Activated T-cell treated with anti-CD3 and anti-CD28 coated beads, Interleukin-2, amount 50 U/mL, for 4 hours (primary cell): ENCODE measurements around the gene SGF29. TPM values are rescaled to one million over a fixed set of nuclear protein-coding genes. Genes with fewer than 3 reads are reported as not detected.
"Not testable (repeated sequence)": the region's sequence is repeated elsewhere in the genome, so short reads cannot be mapped to it uniquely, and the experiment has no call there.

Source experiments
- ATAC-seq, 2 donors: fragments of 200-7000 bp; cut with Tn5 transposase; one replicate each; pipeline ENCODE4 v1.10.0; 2021
- DNase-seq: peaks from one replicate; pipeline ENCODE4 v3.0.0-alpha.2; 2020
- H3K27me3 Mint-ChIP-seq: one replicate; pipeline ENCODE4 v1.8.0; 2021; ENCODE audit warnings: low read depth, mixed read lengths
- H3K36me3 Mint-ChIP-seq: one replicate; pipeline ENCODE4 v1.8.0; 2022; ENCODE audit warnings: mixed read lengths; ENCODE audit not compliant: insufficient read depth
- H3K4me1 Mint-ChIP-seq: one replicate; pipeline ENCODE4 v1.8.0; 2021; ENCODE audit warnings: low read depth, mixed read lengths
- H3K4me3 Mint-ChIP-seq: one replicate; pipeline ENCODE4 v1.8.0; 2021; ENCODE audit warnings: mild to moderate bottlenecking, moderate library complexity, mixed read lengths
- H3K9me3 Mint-ChIP-seq: one replicate; pipeline ENCODE4 v1.8.0; 2021; ENCODE audit warnings: mixed read lengths
- total RNA-seq, 3 donors: library from RNA; stranded (reverse); gene quantifications; one replicate each; pipeline ENCODE4 v1.2.1, GENCODE V29; 2021

SGF29 gene
- total RNA-seq, 3 donors from 2014 or later: 40.3 to 44.5 (median 42.1) TPM

GRCh38 chr16:28603381-28604185 is 49.9 kb downstream of the SGF29 start:
- ATAC-seq (no peak), DNase-seq (no peak)
- no peaks in the 10 kb centered on the region for H3K4me1 Mint-ChIP-seq
- no peaks in the 10 kb centered on the region for H3K27me3 Mint-ChIP-seq
- H3K4me3 Mint-ChIP-seq: no peak overlapping the region
- H3K9me3 Mint-ChIP-seq: no peaks in the 10 kb centered on the region
- no peaks in the 10 kb centered on the region for H3K36me3 Mint-ChIP-seq

- no peak overlapping the region for H3K4me3 Mint-ChIP-seq
- no peaks in the 10 kb centered on the region for H3K27me3 Mint-ChIP-seq
- DNase-seq: no peak
- no peaks in the 10 kb centered on the region for H3K36me3 Mint-ChIP-seq
- ATAC-seq: no peak
- H3K4me1 Mint-ChIP-seq: no peaks in the 10 kb centered on the region
- no peaks in the 10 kb centered on the region for H3K9me3 Mint-ChIP-seq
Observed at GRCh38 chr16:28604186-28604565, 50.5 kb downstream of the SGF29 start.

GRCh38 chr16:28606291-28607115 is 52.8 kb downstream of the SGF29 start:
- H3K36me3 Mint-ChIP-seq: no peaks in the 10 kb centered on the region
- H3K9me3 Mint-ChIP-seq: no peaks in the 10 kb centered on the region
- ATAC-seq: no peak
- no peaks in the 10 kb centered on the region for H3K27me3 Mint-ChIP-seq
- peaks cover 9% of the 10 kb centered on the region for H3K4me1 Mint-ChIP-seq
- no peak overlapping the region for H3K4me3 Mint-ChIP-seq
- DNase-seq: no peak

- Mint-ChIP-seq H3K9me3 (no peaks in the 10 kb centered on the region), H3K36me3 (no peaks in the 10 kb centered on the region), H3K27me3 (no peaks in the 10 kb centered on the region), H3K4me3 (no peak overlapping the region), H3K4me1 (peaks cover 9% of the 10 kb centered on the region)
- DNase-seq (no peak), ATAC-seq (no peak)
Observed at GRCh38 chr16:28607116-28607623, 53.5 kb downstream of the SGF29 start.

- H3K9me3 Mint-ChIP-seq, H3K27me3 Mint-ChIP-seq, H3K4me3 Mint-ChIP-seq, H3K36me3 Mint-ChIP-seq, DNase-seq, ATAC-seq, H3K4me1 Mint-ChIP-seq: not testable (repeated sequence)
Observed at GRCh38 chr16:28607681-28608495, 54.2 kb downstream of the SGF29 start.

- H3K9me3 Mint-ChIP-seq, H3K36me3 Mint-ChIP-seq, H3K27me3 Mint-ChIP-seq, ATAC-seq, H3K4me3 Mint-ChIP-seq, DNase-seq, H3K4me1 Mint-ChIP-seq: not testable (repeated sequence)
Observed at GRCh38 chr16:28608496-28608808, 54.7 kb downstream of the SGF29 start.

- H3K4me1 Mint-ChIP-seq, H3K4me3 Mint-ChIP-seq, H3K36me3 Mint-ChIP-seq, H3K9me3 Mint-ChIP-seq, DNase-seq, ATAC-seq, H3K27me3 Mint-ChIP-seq: not testable (repeated sequence)
Observed at GRCh38 chr16:28608867-28609596, 55.3 kb downstream of the SGF29 start.

- no peak for ATAC-seq
- DNase-seq: no peak
- Mint-ChIP-seq H3K9me3 (no peaks in the 10 kb centered on the region), H3K27me3 (no peaks in the 10 kb centered on the region), H3K4me1 (peaks cover 9% of the 10 kb centered on the region), H3K36me3 (no peaks in the 10 kb centered on the region), H3K4me3 (no peak within 1 kb of the TSS)
Observed at GRCh38 chr16:28609631-28610594, 56.2 kb downstream of the SGF29 start, which contains the start of gene SULT1A1. TSS of gene SULT1A1 (minus strand) at chr16:28610044. CDS start at chr16:28608855, 1,189 bp downstream.

- no peaks in the 10 kb centered on the region for H3K27me3 Mint-ChIP-seq
- ATAC-seq: no peak
Observed at GRCh38 chr16:28610595-28611191, 57.0 kb downstream of the SGF29 start.

GRCh38 chr16:28612359-28613280 is 58.9 kb downstream of the SGF29 start:
- H3K9me3 Mint-ChIP-seq, DNase-seq, H3K27me3 Mint-ChIP-seq, H3K4me1 Mint-ChIP-seq, H3K4me3 Mint-ChIP-seq, H3K36me3 Mint-ChIP-seq: not testable (repeated sequence)
- peak; percentile 83 to 86 for ATAC-seq

More at GRCh38 chr16:28610595-28611191, 57.0 kb downstream of the SGF29 start:
- Mint-ChIP-seq H3K4me3 (no peak overlapping the region), H3K36me3 (no peaks in the 10 kb centered on the region), H3K4me1 (peaks cover 9% of the 10 kb centered on the region), H3K9me3 (no peaks in the 10 kb centered on the region)
- no peak for DNase-seq

- ATAC-seq, H3K27me3 Mint-ChIP-seq, H3K36me3 Mint-ChIP-seq, DNase-seq, H3K4me3 Mint-ChIP-seq, H3K4me1 Mint-ChIP-seq, H3K9me3 Mint-ChIP-seq: not testable (repeated sequence)
Observed at GRCh38 chr16:28613912-28614311, 60.2 kb downstream of the SGF29 start.

GRCh38 chr16:28614561-28614960 is 60.8 kb downstream of the SGF29 start:
- not testable (repeated sequence) for H3K36me3 Mint-ChIP-seq, H3K9me3 Mint-ChIP-seq, DNase-seq, ATAC-seq, H3K4me3 Mint-ChIP-seq, H3K4me1 Mint-ChIP-seq, H3K27me3 Mint-ChIP-seq
